K562 (cell line): Measurements from ENCODE around the gene TSKS. TPM values are rescaled to one million over a fixed set of nuclear protein-coding genes. Genes with fewer than 3 reads are reported as not detected.

Experiments
- ADNP ChIP-seq: fragments of 200-800 bp; sonication (Bioruptor generic); IDR thresholded peaks from 2 replicates; pipeline ENCODE4 v1.6.1; 2016; ENCODE audit warnings: missing genetic modification characterization, missing compliant biosample characterization
- FOXJ2 ChIP-seq: fragments of 200-800 bp; sonication (Bioruptor generic); IDR thresholded peaks from 2 replicates; pipeline ENCODE4 v1.6.1; 2016; ENCODE audit warnings: missing genetic modification characterization, missing compliant biosample characterization
- FOXM1 ChIP-seq, 2 experiments: fragments of 450-650 bp in 1 of 2; sonication (generic) in 1 of 2; formaldehyde crosslinking in 1 of 2; IDR thresholded peaks; 2 replicates each; pipeline versions ENCODE4 v1.6.1 to v1.9.0; 2017 to 2022; ENCODE audit warnings: low read depth in 2 of 2, mild to moderate bottlenecking in 2 of 2, missing genetic modification reagents in 1 of 2, moderate library complexity in 1 of 2
- MAZ ChIP-seq, 2 experiments: fragments of 450-650 bp in 1 of 2; sonication (generic) in 1 of 2; formaldehyde crosslinking; IDR thresholded peaks in 1 of 2; conservative IDR thresholded peaks in 1 of 2; 2 replicates each; pipeline versions ENCODE4 v1.4.0 to v1.5.0; 2020; ENCODE audit warnings: mild to moderate bottlenecking in 1 of 2, missing genetic modification reagents in 1 of 2
- MTA1 ChIP-seq: fragments of 450-650 bp; IDR thresholded peaks from 2 replicates; pipeline ENCODE4 v1.6.1; 2017; ENCODE audit warnings: borderline replicate concordance
- POLR2G ChIP-seq: fragments of 200-400 bp; formaldehyde crosslinking; IDR thresholded peaks from 2 replicates; pipeline ENCODE4 v1.6.1; 2017; ENCODE audit warnings: low read depth, mild to moderate bottlenecking, antibody characterized with exemption, low read length, moderate library complexity
- RAD51 ChIP-seq: fragments of 450-650 bp; IDR thresholded peaks from 2 replicates; pipeline ENCODE4 v1.7.1; 2016; ENCODE audit warnings: low read depth, mild to moderate bottlenecking, borderline replicate concordance
- RB1 ChIP-seq: fragments of 450-650 bp; IDR thresholded peaks from 2 replicates; pipeline ENCODE4 v1.6.1; 2017; ENCODE audit warnings: low read depth, mild to moderate bottlenecking
- RFX1 ChIP-seq: fragments of 450-650 bp; IDR thresholded peaks from 2 replicates; pipeline ENCODE4 v1.6.1; 2016; ENCODE audit warnings: mild to moderate bottlenecking, moderate library complexity
- TAL1 ChIP-seq: fragments of 450-650 bp; IDR thresholded peaks from 2 replicates; pipeline ENCODE4 v1.6.1; 2016; ENCODE audit warnings: mild to moderate bottlenecking
- TEAD4 ChIP-seq, 2 experiments: sonication (generic) in 1 of 2; formaldehyde crosslinking in 1 of 2; IDR thresholded peaks; 2 replicates each; pipeline versions ENCODE4 v1.6.1 to v1.8.0; 2012 to 2022; ENCODE audit warnings: borderline replicate concordance in 1 of 2, inconsistent platforms in 1 of 2, low read length in 1 of 2, mild to moderate bottlenecking in 1 of 2, missing genetic modification reagents in 1 of 2
- ZNF143 ChIP-seq: sonication (generic); formaldehyde crosslinking; IDR thresholded peaks from 2 replicates; pipeline ENCODE4 v1.9.0; 2022; ENCODE audit warnings: mild to moderate bottlenecking, missing genetic modification reagents
- ZNF551 ChIP-seq: fragments of 250-450 bp; sonication (Bioruptor Pico); IDR thresholded peaks from 2 replicates; pipeline ENCODE4 v1.5.0; 2021; ENCODE audit warnings: mild to moderate bottlenecking, moderate library complexity
- polyA plus RNA-seq, 8 experiments: library from polyadenylated mRNA; depleted of rRNA in 4 of 8; stranded (reverse) in 5 of 8; unstranded in 3 of 8; fragments of >200 nt; fragmentation: Nextera tagmentation in 2 of 8; fragmentation: Illumina TruSeq in 1 of 8; extraction: Ambion mirVana in 2 of 8; extraction: Trizol in 1 of 8; gene quantifications; 2 replicates each; pipeline versions ENCODE4 v1.2.1 to v1.2.3, GENCODE V29; 2011 to 2014; ENCODE audit warnings: inconsistent platforms in 1 of 8, missing spikeins in 1 of 8
- total RNA-seq, 7 experiments: library from RNA; depleted of rRNA in 6 of 7; stranded (reverse); fragments of >200 nt in 6 of 7; fragmentation: Illumina TruSeq in 2 of 7; extraction: Trizol in 2 of 7; gene quantifications; 2 replicates each; pipeline versions ENCODE4 v1.2.1 to v1.2.3, GENCODE V29; 2011 to 2021; ENCODE audit warnings: low replicate concordance in 1 of 7
- TF ChIP-seq, protein P1 (sequence below): sonication (generic); formaldehyde crosslinking; IDR thresholded peaks from 2 replicates; pipeline ENCODE4 v1.8.1; 2022; ENCODE audit warnings: missing genetic modification reagents
- TF ChIP-seq, protein P2 (sequence below): fragments of 250-450 bp; sonication (Bioruptor Pico); IDR thresholded peaks from 2 replicates; pipeline ENCODE4 v1.8.0; 2021; ENCODE audit warnings: borderline replicate concordance, mild to moderate bottlenecking, moderate library complexity; ENCODE audit not compliant: poor library complexity, severe bottlenecking
- TF ChIP-seq, protein P3 (sequence below): fragments of 450-650 bp; formaldehyde crosslinking; IDR thresholded peaks from 2 replicates; pipeline ENCODE4 v1.4.0; 2022; ENCODE audit warnings: mild to moderate bottlenecking, moderate library complexity
- TF ChIP-seq, protein P4 (sequence below): fragments of 200-800 bp; sonication (Bioruptor generic); IDR thresholded peaks from 2 replicates; pipeline ENCODE4 v1.6.1; 2017; ENCODE audit warnings: missing genetic modification characterization, missing compliant biosample characterization
- TF ChIP-seq, protein P5 (sequence below), 3 experiments: fragments of 200-800 bp in 1 of 3; fragments of 250-450 bp in 1 of 3; fragments of 450-650 bp in 1 of 3; sonication (Bioruptor Pico) in 1 of 3; sonication (Bioruptor generic) in 1 of 3; formaldehyde crosslinking in 1 of 3; IDR thresholded peaks; 2 replicates each; pipeline versions ENCODE4 v1.6.1 to v1.8.0; 2016 to 2022; ENCODE audit warnings: mild to moderate bottlenecking in 2 of 3, missing genetic modification characterization in 2 of 3, missing compliant biosample characterization in 1 of 3, moderate library complexity in 1 of 3

TSKS gene
- total and polyA plus RNA-seq, 9 of the 15 experiments (the other 6 are each of a cell fraction or from before 2014, with no cell fraction given) = 0.14 to 4.5 (median 0.80) TPM

DNA sequence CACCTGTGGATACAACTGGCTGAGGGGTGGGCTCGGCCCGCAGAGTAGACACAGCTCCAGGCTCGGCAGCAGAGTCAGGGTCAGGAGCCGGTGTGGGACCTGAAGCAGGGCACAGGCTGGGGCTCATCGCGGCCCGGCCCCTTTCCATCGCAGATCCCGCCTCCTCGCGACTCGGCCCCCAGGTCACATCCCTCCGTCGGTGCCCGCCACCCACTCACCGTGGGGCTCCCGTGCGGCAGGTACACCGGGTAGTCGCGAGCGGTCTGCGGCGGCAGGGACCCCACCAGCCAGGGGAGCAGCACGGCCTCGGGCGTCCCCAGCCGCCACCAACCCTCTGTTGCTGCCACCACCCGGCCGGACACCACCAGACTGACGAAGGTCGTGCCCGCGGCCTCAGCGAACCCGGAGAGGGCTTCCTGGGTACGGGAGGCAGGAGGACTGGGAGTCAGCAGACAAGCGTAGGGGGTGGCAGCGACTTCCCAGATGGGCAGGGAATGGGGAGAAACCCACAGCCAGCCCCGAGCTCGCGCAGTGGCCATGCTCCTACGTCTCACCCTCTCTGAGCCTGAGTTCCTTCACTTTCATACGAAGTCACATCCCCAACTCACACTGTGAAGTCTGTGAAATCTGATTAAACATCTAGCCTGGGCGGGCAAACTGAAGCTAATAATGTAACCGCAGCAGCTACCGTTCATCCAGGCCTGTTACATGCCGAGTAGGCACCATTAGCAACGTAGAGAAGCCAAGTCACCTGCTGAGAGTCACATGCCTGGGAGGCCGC is 46.2 kb upstream of the TSKS start (continued):
- TF ChIP-seq MAZ (CRISPR knock-in tag; conservative IDR thresholded peaks at IDR 0.05 in 1 of 2, IDR thresholded peaks at IDR 0.05 in 1 of 2) = no peak
- TF ChIP-seq, protein P1, sequence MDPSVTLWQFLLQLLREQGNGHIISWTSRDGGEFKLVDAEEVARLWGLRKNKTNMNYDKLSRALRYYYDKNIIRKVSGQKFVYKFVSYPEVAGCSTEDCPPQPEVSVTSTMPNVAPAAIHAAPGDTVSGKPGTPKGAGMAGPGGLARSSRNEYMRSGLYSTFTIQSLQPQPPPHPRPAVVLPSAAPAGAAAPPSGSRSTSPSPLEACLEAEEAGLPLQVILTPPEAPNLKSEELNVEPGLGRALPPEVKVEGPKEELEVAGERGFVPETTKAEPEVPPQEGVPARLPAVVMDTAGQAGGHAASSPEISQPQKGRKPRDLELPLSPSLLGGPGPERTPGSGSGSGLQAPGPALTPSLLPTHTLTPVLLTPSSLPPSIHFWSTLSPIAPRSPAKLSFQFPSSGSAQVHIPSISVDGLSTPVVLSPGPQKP = no peak
- TF ChIP-seq MTA1 = no peak
- no peak for TF ChIP-seq ZNF551
- no peak for TF ChIP-seq ADNP (tag)
- TF ChIP-seq ZNF143 = peak; percentile 53
- no peak for TF ChIP-seq RFX1
- TF ChIP-seq, protein P2, sequence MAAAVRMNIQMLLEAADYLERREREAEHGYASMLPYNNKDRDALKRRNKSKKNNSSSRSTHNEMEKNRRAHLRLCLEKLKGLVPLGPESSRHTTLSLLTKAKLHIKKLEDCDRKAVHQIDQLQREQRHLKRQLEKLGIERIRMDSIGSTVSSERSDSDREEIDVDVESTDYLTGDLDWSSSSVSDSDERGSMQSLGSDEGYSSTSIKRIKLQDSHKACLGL (CRISPR knock-in tag) = no peak
- peak; percentile 76 for TF ChIP-seq POLR2G
- no peak for TF ChIP-seq RAD51
- TF ChIP-seq, protein P3, sequence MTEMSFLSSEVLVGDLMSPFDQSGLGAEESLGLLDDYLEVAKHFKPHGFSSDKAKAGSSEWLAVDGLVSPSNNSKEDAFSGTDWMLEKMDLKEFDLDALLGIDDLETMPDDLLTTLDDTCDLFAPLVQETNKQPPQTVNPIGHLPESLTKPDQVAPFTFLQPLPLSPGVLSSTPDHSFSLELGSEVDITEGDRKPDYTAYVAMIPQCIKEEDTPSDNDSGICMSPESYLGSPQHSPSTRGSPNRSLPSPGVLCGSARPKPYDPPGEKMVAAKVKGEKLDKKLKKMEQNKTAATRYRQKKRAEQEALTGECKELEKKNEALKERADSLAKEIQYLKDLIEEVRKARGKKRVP (CRISPR knock-in tag) = no peak
- no peak for TF ChIP-seq TEAD4 (IDR thresholded peaks at IDR 0.05; ENCODE audit: low read length)
- TF ChIP-seq TEAD4 (CRISPR knock-in tag; IDR thresholded peaks at IDR 0.05; ENCODE audit: borderline replicate concordance) = 0 out of 2 replicates have a peak, but pooled peaks have one; percentile 12
- TF ChIP-seq TAL1 = no peak
- TF ChIP-seq, protein P4, sequence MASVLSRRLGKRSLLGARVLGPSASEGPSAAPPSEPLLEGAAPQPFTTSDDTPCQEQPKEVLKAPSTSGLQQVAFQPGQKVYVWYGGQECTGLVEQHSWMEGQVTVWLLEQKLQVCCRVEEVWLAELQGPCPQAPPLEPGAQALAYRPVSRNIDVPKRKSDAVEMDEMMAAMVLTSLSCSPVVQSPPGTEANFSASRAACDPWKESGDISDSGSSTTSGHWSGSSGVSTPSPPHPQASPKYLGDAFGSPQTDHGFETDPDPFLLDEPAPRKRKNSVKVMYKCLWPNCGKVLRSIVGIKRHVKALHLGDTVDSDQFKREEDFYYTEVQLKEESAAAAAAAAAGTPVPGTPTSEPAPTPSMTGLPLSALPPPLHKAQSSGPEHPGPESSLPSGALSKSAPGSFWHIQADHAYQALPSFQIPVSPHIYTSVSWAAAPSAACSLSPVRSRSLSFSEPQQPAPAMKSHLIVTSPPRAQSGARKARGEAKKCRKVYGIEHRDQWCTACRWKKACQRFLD = no peak
- TF ChIP-seq FOXJ2 (tag) = no peak
- TF ChIP-seq RB1 = no peak
- TF ChIP-seq, protein P5, sequence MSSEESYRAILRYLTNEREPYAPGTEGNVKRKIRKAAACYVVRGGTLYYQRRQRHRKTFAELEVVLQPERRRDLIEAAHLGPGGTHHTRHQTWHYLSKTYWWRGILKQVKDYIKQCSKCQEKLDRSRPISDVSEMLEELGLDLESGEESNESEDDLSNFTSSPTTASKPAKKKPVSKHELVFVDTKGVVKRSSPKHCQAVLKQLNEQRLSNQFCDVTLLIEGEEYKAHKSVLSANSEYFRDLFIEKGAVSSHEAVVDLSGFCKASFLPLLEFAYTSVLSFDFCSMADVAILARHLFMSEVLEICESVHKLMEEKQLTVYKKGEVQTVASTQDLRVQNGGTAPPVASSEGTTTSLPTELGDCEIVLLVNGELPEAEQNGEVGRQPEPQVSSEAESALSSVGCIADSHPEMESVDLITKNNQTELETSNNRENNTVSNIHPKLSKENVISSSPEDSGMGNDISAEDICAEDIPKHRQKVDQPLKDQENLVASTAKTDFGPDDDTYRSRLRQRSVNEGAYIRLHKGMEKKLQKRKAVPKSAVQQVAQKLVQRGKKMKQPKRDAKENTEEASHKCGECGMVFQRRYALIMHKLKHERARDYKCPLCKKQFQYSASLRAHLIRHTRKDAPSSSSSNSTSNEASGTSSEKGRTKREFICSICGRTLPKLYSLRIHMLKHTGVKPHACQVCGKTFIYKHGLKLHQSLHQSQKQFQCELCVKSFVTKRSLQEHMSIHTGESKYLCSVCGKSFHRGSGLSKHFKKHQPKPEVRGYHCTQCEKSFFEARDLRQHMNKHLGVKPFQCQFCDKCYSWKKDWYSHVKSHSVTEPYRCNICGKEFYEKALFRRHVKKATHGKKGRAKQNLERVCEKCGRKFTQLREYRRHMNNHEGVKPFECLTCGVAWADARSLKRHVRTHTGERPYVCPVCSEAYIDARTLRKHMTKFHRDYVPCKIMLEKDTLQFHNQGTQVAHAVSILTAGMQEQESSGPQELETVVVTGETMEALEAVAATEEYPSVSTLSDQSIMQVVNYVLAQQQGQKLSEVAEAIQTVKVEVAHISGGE (CRISPR knock-in tag; IDR thresholded peaks at IDR 0.05) = no peak
- TF ChIP-seq FOXM1 (IDR thresholded peaks at IDR 0.05; ENCODE audit: low read depth) = no peak
- TF ChIP-seq FOXM1 (CRISPR knock-in tag; IDR thresholded peaks at IDR 0.05; ENCODE audit: low read depth) = no peak
